Astrocyte (in vitro differentiated cells and primary cell): ENCODE measurements around the gene PIGU. TPM values are rescaled to one million over a fixed set of nuclear protein-coding genes. Genes with fewer than 3 reads are reported as not detected.

Experiments
- DNase-seq: peaks from one replicate; pipeline ENCODE4 v3.0.0-alpha.2; 2010; ENCODE audit warnings: low read depth
- FAIRE-seq: peaks from 2 replicates; lab custom pipeline; 2011; peaks lifted over from hg19 to GRCh38; lab: Jason Lieb, UNC
- H2AFZ ChIP-seq: 2 replicates; pipeline ENCODE4 v1.6.0; 2012; ENCODE audit warnings: low read depth, low read length, inconsistent platforms
- H3K27ac ChIP-seq: 2 replicates; pipeline ENCODE4 v1.5.1; 2011; ENCODE audit warnings: low read depth, low read length, inconsistent platforms
- H3K27me3 ChIP-seq: 2 replicates; pipeline ENCODE4 v1.6.0; 2011; ENCODE audit warnings: low read length, inconsistent platforms; ENCODE audit not compliant: insufficient read depth
- H3K36me3 ChIP-seq: 2 replicates; pipeline ENCODE4 v1.5.1; 2011; ENCODE audit warnings: low read length, inconsistent platforms; ENCODE audit not compliant: insufficient read depth
- H3K4me1 ChIP-seq: 2 replicates; pipeline ENCODE4 v1.5.1; 2011; ENCODE audit warnings: low read length, inconsistent platforms; ENCODE audit not compliant: insufficient read depth
- H3K4me2 ChIP-seq: 2 replicates; pipeline ENCODE4 v1.6.0; 2012; ENCODE audit warnings: low read length, inconsistent platforms
- H3K4me3 ChIP-seq: 2 replicates; pipeline ENCODE4 v1.5.1; 2011; ENCODE audit warnings: low read depth, mild to moderate bottlenecking, low read length, inconsistent platforms; ENCODE audit not compliant: insufficient read depth
- H3K79me2 ChIP-seq: 2 replicates; pipeline ENCODE4 v1.6.0; 2012; ENCODE audit warnings: mild to moderate bottlenecking, low read length, inconsistent platforms; ENCODE audit not compliant: insufficient read depth
- H3K9ac ChIP-seq: 2 replicates; pipeline ENCODE4 v1.6.0; 2012; ENCODE audit warnings: mild to moderate bottlenecking, low read length, inconsistent platforms
- H3K9me3 ChIP-seq: 2 replicates; pipeline ENCODE4 v1.5.1; 2012; ENCODE audit warnings: low read depth, mild to moderate bottlenecking, low read length, inconsistent platforms; ENCODE audit not compliant: insufficient read depth
- H4K20me1 ChIP-seq: 2 replicates; pipeline ENCODE4 v1.6.0; 2012; ENCODE audit warnings: low read length, inconsistent platforms; ENCODE audit not compliant: insufficient read depth
- H3K27ac Mint-ChIP-seq: one replicate; pipeline ENCODE4 v1.8.0; 2021; ENCODE audit warnings: mild to moderate bottlenecking, mixed read lengths; ENCODE audit not compliant: unreplicated experiment
- H3K27me3 Mint-ChIP-seq: one replicate; pipeline ENCODE4 v1.8.0; 2021; ENCODE audit warnings: low read depth, mixed read lengths; ENCODE audit not compliant: unreplicated experiment
- H3K36me3 Mint-ChIP-seq: one replicate; pipeline ENCODE4 v1.8.0; 2021; ENCODE audit warnings: low read depth, mixed read lengths; ENCODE audit not compliant: unreplicated experiment
- H3K4me1 Mint-ChIP-seq: one replicate; pipeline ENCODE4 v1.8.0; 2021; ENCODE audit warnings: low read depth, mixed read lengths; ENCODE audit not compliant: unreplicated experiment
- H3K4me3 Mint-ChIP-seq: one replicate; pipeline ENCODE4 v1.8.0; 2021; ENCODE audit warnings: mild to moderate bottlenecking, moderate library complexity, mixed read lengths; ENCODE audit not compliant: unreplicated experiment
- H3K9me3 Mint-ChIP-seq: one replicate; pipeline ENCODE4 v1.8.0; 2021; ENCODE audit warnings: mild to moderate bottlenecking, mixed read lengths; ENCODE audit not compliant: unreplicated experiment
- CTCF ChIP-seq: IDR thresholded peaks from 2 replicates; pipeline ENCODE4 v1.5.1; 2011; ENCODE audit warnings: low read depth, mild to moderate bottlenecking, inconsistent platforms, low read length, moderate library complexity; ENCODE audit not compliant: insufficient read depth
- EZH2 ChIP-seq: IDR thresholded peaks from 2 replicates; pipeline ENCODE4 v1.6.1; 2012; ENCODE audit warnings: mild to moderate bottlenecking, low read length, inconsistent platforms; ENCODE audit not compliant: insufficient read depth
- total RNA-seq: library from RNA; stranded (reverse); gene quantifications from 2 replicates; pipeline ENCODE4 v1.2.1, GENCODE V29; 2021

PIGU gene
- total RNA-seq, 1 donor from 2014 or later = 16.7 TPM

DNA sequence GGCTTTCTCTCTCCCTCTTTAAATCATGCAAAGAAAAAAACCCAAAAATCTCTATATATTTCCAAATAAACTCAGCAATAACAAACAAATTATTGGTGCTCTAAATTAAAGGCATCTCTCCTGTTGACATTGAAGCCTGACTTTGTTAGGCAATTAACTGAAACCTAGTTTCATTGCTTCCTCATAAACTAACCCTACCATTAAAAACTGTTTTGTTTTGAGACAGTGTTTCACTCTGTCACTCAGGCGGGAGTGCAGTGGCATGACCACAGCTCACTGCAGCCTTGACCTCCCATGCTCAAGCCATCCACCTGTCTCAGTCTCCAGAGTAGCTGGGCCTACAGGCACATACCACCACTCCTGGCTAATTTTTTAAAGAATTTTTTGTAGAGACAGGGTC is 34.9 kb downstream of the PIGU start:
- DNase-seq = no peak
- Histone ChIP-seq H3K4me3 (no peak overlapping the region), H2AFZ (no peak overlapping the region), H3K79me2 (no peaks in the 10 kb centered on the region), H3K27me3 (no peaks in the 10 kb centered on the region), H3K36me3 (peaks cover 3% of the 10 kb centered on the region), H3K4me1 (no peaks in the 10 kb centered on the region), H4K20me1 (no peaks in the 10 kb centered on the region), H3K27ac (no peak overlapping the region), H3K4me2 (no peak overlapping the region), H3K9ac (no peak overlapping the region), H3K9me3 (no peaks in the 10 kb centered on the region)
- no peak overlapping the region for H3K4me3 Mint-ChIP-seq
- no peak overlapping the region for H3K27ac Mint-ChIP-seq
- no peaks in the 10 kb centered on the region for H3K9me3 Mint-ChIP-seq
- no peaks in the 10 kb centered on the region for H3K36me3 Mint-ChIP-seq
- peaks cover 3% of the 10 kb centered on the region for H3K4me1 Mint-ChIP-seq
- no peak for FAIRE-seq
- no peaks in the 10 kb centered on the region for H3K27me3 Mint-ChIP-seq
- TF ChIP-seq EZH2 (no peak), CTCF (no peak)

DNA sequence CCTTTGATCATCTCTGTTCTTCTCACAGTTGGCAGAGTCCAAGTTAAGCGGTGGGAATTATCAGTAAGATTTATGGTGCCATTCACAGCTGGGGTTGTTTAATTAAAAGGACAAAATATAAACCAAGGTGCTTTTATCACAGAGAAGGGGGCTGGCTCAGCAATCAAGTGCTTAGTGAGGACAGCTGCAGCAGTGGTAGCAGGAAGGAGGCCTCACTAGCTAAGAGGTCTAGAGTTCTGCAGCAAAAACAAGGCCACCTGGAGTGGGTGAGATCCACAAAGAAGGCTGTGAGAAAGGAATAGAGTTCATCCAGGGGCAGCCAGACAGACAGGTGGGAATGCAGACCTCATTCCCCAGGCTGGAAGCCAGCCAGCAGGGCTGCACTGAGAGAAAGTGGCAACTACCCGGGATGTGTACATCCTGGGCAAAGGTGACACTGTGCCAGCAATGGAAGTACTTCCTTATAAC is 37.1 kb downstream of the PIGU start:
- Histone ChIP-seq H3K4me3 (no peak overlapping the region), H3K36me3 (peaks cover 3% of the 10 kb centered on the region)
- FAIRE-seq = no peak

More for the DNA sequence above, 37.1 kb downstream of the PIGU start:
- Mint-ChIP-seq H3K4me1 (peaks cover 3% of the 10 kb centered on the region), H3K36me3 (no peaks in the 10 kb centered on the region), H3K9me3 (no peaks in the 10 kb centered on the region), H3K27ac (no peak overlapping the region), H3K4me3 (no peak overlapping the region), H3K27me3 (no peaks in the 10 kb centered on the region)
- Histone ChIP-seq H3K4me2 (no peak overlapping the region), H3K27ac (no peak overlapping the region), H3K9ac (no peak overlapping the region), H3K9me3 (no peaks in the 10 kb centered on the region), H3K79me2 (no peaks in the 10 kb centered on the region), H4K20me1 (no peaks in the 10 kb centered on the region), H2AFZ (no peak overlapping the region), H3K27me3 (no peaks in the 10 kb centered on the region), H3K4me1 (no peaks in the 10 kb centered on the region)
- TF ChIP-seq CTCF = no peak
- TF ChIP-seq EZH2 = no peak
- no peak for DNase-seq
